Large intestine (tissue), 1 donor: ENCODE results near the gene SRSF8. TPM values are rescaled to one million over a fixed set of nuclear protein-coding genes. Genes with fewer than 3 reads are reported as not detected.

ENCODE experiments used
- polyA plus RNA-seq: library from polyadenylated mRNA; unstranded; fragments of 120-200 nt; gene quantifications from one replicate; pipeline ENCODE4 v1.2.1, GENCODE V29; 2013

SRSF8 gene
- polyA plus RNA-seq, 1 donor, result 52.3 TPM

Other genes with a start within 250 kb of the SRSF8 start
- gene CWC15, start 93.4 kb upstream of the SRSF8 start, polyA plus RNA-seq, result 68.0 TPM
- gene KDM4D, start 93.2 kb upstream of the SRSF8 start, polyA plus RNA-seq, result 0.67 TPM
- 0.19 TPM for gene KDM4E, start 41.7 kb upstream of the SRSF8 start, polyA plus RNA-seq
- not detected for gene KDM4F, start 17.5 kb upstream of the SRSF8 start, polyA plus RNA-seq
- gene ENDOD1, start 22.9 kb downstream of the SRSF8 start, polyA plus RNA-seq, result 29.7 TPM
- gene SESN3, start 164.3 kb downstream of the SRSF8 start, polyA plus RNA-seq, result 37.2 TPM